ENCODE results near the gene CHST8.
"Not testable (repeated sequence)": the region's sequence is repeated elsewhere in the genome, so short reads cannot be mapped to it uniquely, and the experiment has no call there.

The CHST8 gene

GRCh38 chr19:33818411-33818810 lies 196.7 kb downstream of the CHST8 start:
- DNase-seq, result no peak

- not testable (repeated sequence) for DNase-seq
Observed at GRCh38 chr19:33819078-33819477, 197.3 kb downstream of the CHST8 start.

GRCh38 chr19:33819506-33819879 lies 197.7 kb downstream of the CHST8 start:
- no peak for DNase-seq

- peak in 4 of 5 experiments; percentile 21 to 60 (median 42) for DNase-seq
Observed at GRCh38 chr19:33819880-33820781, 198.4 kb downstream of the CHST8 start.

- no peak for DNase-seq
Observed at GRCh38 chr19:33821871-33822270, 200.1 kb downstream of the CHST8 start.

All from T-helper 2 cell (primary cell).